ENCODE measurements around the gene GIMAP8. TPM values are rescaled to one million over a fixed set of nuclear protein-coding genes. Genes with fewer than 3 reads are reported as not detected.

GIMAP8 gene
- total RNA-seq, 4 donors from 2014 or later = 0.88 to 19.8 (median 5.2) TPM

GRCh38 chr7:150420987-150421674, 29.3 kb upstream of the GIMAP8 start:
- Histone ChIP-seq H3K9me3 (no peaks in the 10 kb centered on the region), H3K36me3 (no peaks in the 10 kb centered on the region), H3K27ac (no peak overlapping the region), H3K4me1 (peaks cover 0 to 3% (median 0%) of the 10 kb centered on the region in 4 donors), H3K4me3 (no peak overlapping the region), H3K27me3 (no peaks in the 10 kb centered on the region)
- TF ChIP-seq CTCF (IDR thresholded peaks at IDR 0.05) (peak; percentile 75 to 90 (median 87)), POLR2A (IDR thresholded peaks at IDR 0.05) (no peak)
- peak; percentile 81 to 96 (median 88) for DNase-seq

DNA sequence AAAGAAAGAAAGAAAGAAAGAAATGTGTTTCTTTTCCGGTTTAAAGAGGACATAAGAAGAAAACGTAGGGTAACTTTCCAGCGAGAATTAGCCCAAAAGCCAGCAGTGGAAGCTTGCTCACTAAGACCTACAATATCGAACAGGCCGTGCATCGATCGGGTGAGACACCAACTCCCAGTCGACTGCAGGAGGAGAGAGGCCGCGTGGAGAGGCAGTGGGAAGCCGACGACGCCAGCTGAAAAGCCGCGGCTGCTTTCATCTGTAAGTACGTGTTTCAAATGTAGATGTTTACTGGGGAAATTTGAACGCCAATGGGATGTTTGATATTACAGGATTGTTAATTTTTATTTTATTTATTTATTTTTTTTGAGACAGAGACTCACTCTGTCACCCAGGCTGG, 28.6 kb upstream of the GIMAP8 start:
- Histone ChIP-seq H3K36me3 (no peaks in the 10 kb centered on the region), H3K9me3 (no peaks in the 10 kb centered on the region), H3K27ac (no peak overlapping the region), H3K27me3 (no peaks in the 10 kb centered on the region), H3K4me1 (peaks cover 0 to 3% (median 0%) of the 10 kb centered on the region in 4 donors), H3K4me3 (no peak overlapping the region)
- no peak for TF ChIP-seq POLR2A (IDR thresholded peaks at IDR 0.05)
- TF ChIP-seq CTCF (IDR thresholded peaks at IDR 0.05) = no peak
- no peak for DNase-seq

GRCh38 chr7:150425670-150426069, 24.8 kb upstream of the GIMAP8 start:
- no peak for DNase-seq
- no peak overlapping the region for H3K27ac ChIP-seq
- TF ChIP-seq POLR2A (IDR thresholded peaks at IDR 0.05) (no peak), CTCF (IDR thresholded peaks at IDR 0.05) (no peak)
- no peaks in the 10 kb centered on the region for H3K36me3 ChIP-seq
- H3K9me3 ChIP-seq = no peaks in the 10 kb centered on the region
- H3K4me1 ChIP-seq = peaks cover 0 to 11% (median 1%) of the 10 kb centered on the region in 4 donors
- H3K27me3 ChIP-seq = no peaks in the 10 kb centered on the region
- H3K4me3 ChIP-seq = no peak overlapping the region

DNA sequence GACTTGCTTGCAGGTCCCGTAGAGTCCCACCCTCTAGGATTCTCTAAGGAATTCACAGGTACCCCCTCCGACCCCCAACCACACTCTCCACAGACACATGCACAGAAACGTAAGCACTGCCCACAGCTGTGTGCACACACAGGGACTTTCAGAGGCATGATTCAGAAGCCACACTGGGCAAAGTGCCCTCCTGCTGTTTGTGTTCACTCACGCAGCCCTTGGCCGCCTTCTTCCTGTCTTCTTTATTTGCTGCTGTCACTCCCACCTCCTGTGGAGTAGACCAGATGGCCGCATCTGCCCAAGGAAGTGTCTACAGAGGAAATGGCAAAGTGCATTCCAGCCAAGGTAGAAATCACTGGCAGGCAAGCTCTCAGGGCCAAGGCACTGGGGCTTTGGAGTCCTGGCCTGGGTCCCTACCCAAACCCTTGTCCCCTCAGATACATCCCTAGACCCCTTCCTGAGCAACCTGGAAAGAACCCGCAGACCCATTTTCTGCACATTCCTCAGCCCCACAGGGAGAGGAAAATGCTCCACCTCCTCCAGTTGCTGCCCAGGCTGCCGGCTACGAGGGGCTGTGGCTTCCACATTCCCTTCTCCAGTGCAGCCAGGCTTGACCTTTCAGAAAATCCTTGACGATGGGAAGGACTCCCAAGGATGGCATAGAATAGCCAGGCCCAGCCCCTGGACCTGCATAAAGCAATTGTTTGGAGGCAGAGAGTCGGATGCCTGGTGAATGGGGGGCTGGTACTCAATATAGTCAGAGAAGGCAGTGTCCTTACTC, 21.6 kb upstream of the GIMAP8 start:
- H3K27me3 ChIP-seq = no peaks in the 10 kb centered on the region
- H3K4me1 ChIP-seq = peaks cover 0 to 11% (median 0%) of the 10 kb centered on the region in 4 donors
- no peak overlapping the region for H3K27ac ChIP-seq
- no peak for TF ChIP-seq CTCF (IDR thresholded peaks at IDR 0.05)
- TF ChIP-seq POLR2A (IDR thresholded peaks at IDR 0.05) = no peak
- H3K9me3 ChIP-seq = no peaks in the 10 kb centered on the region
- no peaks in the 10 kb centered on the region for H3K36me3 ChIP-seq
- DNase-seq = peak in 2 of 3 donors; percentile 39 to 73
- H3K4me3 ChIP-seq = no peak overlapping the region

DNA sequence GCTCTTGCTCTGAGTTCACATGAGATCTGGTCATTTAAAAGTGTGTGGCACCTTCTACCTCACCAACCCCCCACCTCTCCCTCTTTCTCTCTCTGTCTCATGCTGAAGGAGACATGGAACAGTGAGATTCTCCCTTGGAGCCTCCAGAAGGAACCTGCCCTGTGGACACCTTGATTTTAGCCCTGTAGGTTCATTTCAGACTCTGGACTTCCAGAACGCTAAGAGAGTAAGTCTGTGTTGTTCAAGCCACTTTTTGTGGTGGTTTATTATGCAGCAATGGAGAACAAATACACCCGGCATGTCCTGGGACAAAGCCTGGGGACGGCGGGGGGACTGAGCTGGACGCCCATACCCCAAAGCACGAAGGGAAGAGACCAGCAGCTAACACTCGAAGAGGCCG, 20.7 kb upstream of the GIMAP8 start:
- Histone ChIP-seq H3K9me3 (no peaks in the 10 kb centered on the region), H3K4me3 (no peak overlapping the region), H3K4me1 (peaks cover 0 to 11% (median under 1%) of the 10 kb centered on the region in 4 donors), H3K27ac (no peak overlapping the region), H3K27me3 (no peaks in the 10 kb centered on the region), H3K36me3 (no peaks in the 10 kb centered on the region)
- TF ChIP-seq POLR2A (IDR thresholded peaks at IDR 0.05) (no peak), CTCF (IDR thresholded peaks at IDR 0.05) (no peak)
- peak in 1 of 3 donors; percentile 9 for DNase-seq
